Colonic mucosa (tissue), 4 donors: ENCODE data around the gene RECQL5. TPM values are rescaled to one million over a fixed set of nuclear protein-coding genes. Genes with fewer than 3 reads are reported as not detected.
"Not testable (repeated sequence)": the region's sequence is repeated elsewhere in the genome, so short reads cannot be mapped to it uniquely, and the experiment has no call there.

ENCODE experiments used
- DNase-seq: peaks from one replicate; pipeline ENCODE4 v3.0.0-alpha.2; 2020
- H3K27ac ChIP-seq: fragments of 200-600 bp; one replicate; pipeline ENCODE4 v1.8.0; 2021
- H3K27me3 ChIP-seq: fragments of 200-600 bp; one replicate; pipeline ENCODE4 v1.8.0; 2021
- H3K36me3 ChIP-seq: fragments of 200-600 bp; one replicate; pipeline ENCODE4 v1.8.0; 2021
- H3K4me1 ChIP-seq: fragments of 200-600 bp; one replicate; pipeline ENCODE4 v1.8.0; 2021; ENCODE audit warnings: mild to moderate bottlenecking
- H3K4me3 ChIP-seq: fragments of 200-600 bp; one replicate; pipeline ENCODE4 v1.8.0; 2021
- H3K9ac ChIP-seq, 2 donors: one replicate each; pipeline ENCODE4 v1.7.0; 2013; ENCODE audit warnings: control low read depth in 2 of 2, low read depth in 2 of 2, low read length in 2 of 2
- H3K9me3 ChIP-seq: fragments of 200-600 bp; one replicate; pipeline ENCODE4 v1.8.0; 2021
- CTCF ChIP-seq: fragments of 200-600 bp; IDR thresholded peaks from one replicate; pipeline ENCODE4 v1.8.0; 2022; ENCODE audit warnings: antibody characterized with exemption, mild to moderate bottlenecking
- intact Hi-C: fragments of 100-400 bp; cut with DNase I; formaldehyde crosslinking; loops from one replicate; pipeline ENCODE4 v1.14.1; 2022
- total RNA-seq, 2 donors: library from RNA; stranded (reverse); fragmentation: NEBNext Ultra II Directional in 1 of 2; extraction: Animal tissue kit (Norgen Biotek cat#: 25700) in 1 of 2; gene quantifications; one replicate each; pipeline ENCODE4 v1.2.1, GENCODE V29; 2021
- donor health status: healthy.
- donor health status: DM: no; HTN: no; CAD: no.
- donor health status: DM: no; HTN: no; CAD: no.

Gene RECQL5
- total RNA-seq, 2 donors from 2014 or later: 18.7 to 43.1 TPM

- intact Hi-C loops: no loop called here
- Histone ChIP-seq H3K27ac (no peak overlapping the region), H3K4me1 (peaks cover 9% of the 10 kb centered on the region), H3K27me3 (no peaks in the 10 kb centered on the region), H3K4me3 (no peak overlapping the region), H3K36me3 (no peaks in the 10 kb centered on the region), H3K9me3 (no peaks in the 10 kb centered on the region), H3K9ac (peak overlapping the region in 1 of 2 donors; percentile 8)
- TF ChIP-seq CTCF: no peak
- DNase-seq: no peak
These were observed 26.3 kb downstream of the RECQL5 start for GRCh38 chr17:75640556-75641119.

DNA sequence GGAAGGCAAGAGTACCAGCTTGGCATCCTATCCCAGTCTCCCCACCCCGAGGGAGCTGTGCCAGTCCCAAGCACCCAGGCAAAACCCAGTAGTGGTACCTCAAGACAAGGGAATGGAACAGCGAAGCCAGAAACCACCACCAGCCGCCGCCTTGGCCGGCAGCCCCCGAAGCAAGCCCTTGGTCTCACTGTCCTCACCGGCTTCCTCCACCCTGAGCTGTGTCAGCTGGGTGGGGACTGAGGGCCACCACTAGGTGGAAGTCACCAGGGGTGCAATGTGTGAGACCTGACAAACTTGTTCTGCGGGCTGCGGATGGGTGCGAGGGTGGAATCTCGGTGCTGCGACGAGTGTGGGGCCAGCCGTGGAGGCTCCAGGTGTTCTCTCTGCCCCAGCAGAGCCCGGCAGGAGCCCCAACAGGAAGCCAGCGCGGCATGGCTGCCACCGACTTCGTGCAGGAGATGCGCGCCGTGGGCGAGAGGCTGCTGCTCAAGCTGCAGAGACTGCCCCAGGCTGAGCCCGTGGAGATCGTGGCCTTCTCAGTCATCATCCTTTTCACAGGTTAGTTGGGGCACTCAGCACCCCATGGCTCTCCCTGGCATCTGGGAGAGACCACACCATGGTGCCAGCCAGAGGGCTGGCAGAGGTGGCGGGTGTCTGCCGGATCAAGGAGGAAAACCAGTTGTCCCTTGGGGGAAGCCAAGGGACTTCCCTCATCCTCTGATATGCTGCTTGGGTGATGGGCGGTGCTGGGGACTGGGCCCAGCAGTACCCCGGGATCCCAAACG, 27.0 kb downstream of the RECQL5 start:
- Histone ChIP-seq H3K4me3 (no peak overlapping the region), H3K27me3 (no peaks in the 10 kb centered on the region), H3K4me1 (peaks cover 9% of the 10 kb centered on the region), H3K9me3 (no peaks in the 10 kb centered on the region), H3K9ac (peak overlapping the region in 1 of 2 donors; percentile 8), H3K36me3 (no peaks in the 10 kb centered on the region), H3K27ac (no peak overlapping the region)
- peak; percentile 82 for DNase-seq
- intact Hi-C loops: no loop called here
- TF ChIP-seq CTCF: peak; percentile 30

DNA sequence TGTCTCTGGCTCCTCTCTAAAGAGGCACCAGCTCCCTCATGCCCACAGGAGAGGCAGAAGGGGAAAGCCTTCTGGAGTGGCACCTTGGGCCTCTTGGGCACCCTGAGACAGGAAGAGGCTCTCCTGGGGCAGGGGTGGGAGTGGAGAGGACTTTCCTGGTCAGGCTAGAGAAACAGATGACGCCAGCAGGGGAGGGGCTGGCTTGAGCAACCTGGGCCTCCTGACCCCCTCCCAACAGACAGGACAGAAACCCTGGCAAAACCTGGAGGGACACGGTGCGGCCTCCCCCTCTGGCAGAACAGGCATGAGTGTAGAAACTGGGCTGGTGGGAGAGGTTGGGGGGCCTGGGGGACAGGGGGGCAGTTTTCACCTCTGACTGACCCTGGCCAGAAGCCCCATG, 27.6 kb downstream of the RECQL5 start:
- H3K27ac ChIP-seq: no peak overlapping the region

DNA sequence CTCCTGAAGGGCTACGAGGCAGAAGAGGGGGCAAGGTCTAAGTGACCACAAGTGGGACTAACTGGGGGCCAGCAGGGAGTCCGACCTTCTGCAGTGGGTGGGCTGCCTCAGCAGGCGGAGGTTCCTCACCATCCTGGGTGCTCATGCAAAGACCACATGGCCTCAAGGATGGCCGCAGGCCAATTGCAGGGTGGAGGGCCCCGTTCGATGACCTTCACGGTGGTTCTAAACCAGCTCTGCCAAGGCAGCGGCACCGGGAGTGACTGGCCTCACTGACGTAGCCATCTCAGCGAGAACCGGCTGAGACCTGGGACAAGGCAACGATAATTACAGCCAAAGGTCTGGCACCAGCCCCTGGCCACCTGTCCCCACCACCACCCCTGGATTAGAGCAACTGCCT, 28.1 kb downstream of the RECQL5 start:
- no peaks in the 10 kb centered on the region for H3K27me3 ChIP-seq
- no peaks in the 10 kb centered on the region for H3K36me3 ChIP-seq
- H3K27ac ChIP-seq: no peak overlapping the region
- no peak overlapping the region for H3K4me3 ChIP-seq
- no peak for TF ChIP-seq CTCF
- peaks cover 15% of the 10 kb centered on the region for H3K4me1 ChIP-seq
- H3K9ac ChIP-seq: no peak overlapping the region
- no peak for DNase-seq
- no peaks in the 10 kb centered on the region for H3K9me3 ChIP-seq
- intact Hi-C loops: no loop called here

More for the DNA sequence above, 27.6 kb downstream of the RECQL5 start:
- intact Hi-C loops: no loop called here
- Histone ChIP-seq H3K4me3 (no peak overlapping the region), H3K9ac (peak overlapping the region in 1 of 2 donors; percentile 8), H3K4me1 (peaks cover 10% of the 10 kb centered on the region), H3K27me3 (no peaks in the 10 kb centered on the region), H3K9me3 (no peaks in the 10 kb centered on the region), H3K36me3 (no peaks in the 10 kb centered on the region)
- no peak for TF ChIP-seq CTCF
- no peak for DNase-seq

DNA sequence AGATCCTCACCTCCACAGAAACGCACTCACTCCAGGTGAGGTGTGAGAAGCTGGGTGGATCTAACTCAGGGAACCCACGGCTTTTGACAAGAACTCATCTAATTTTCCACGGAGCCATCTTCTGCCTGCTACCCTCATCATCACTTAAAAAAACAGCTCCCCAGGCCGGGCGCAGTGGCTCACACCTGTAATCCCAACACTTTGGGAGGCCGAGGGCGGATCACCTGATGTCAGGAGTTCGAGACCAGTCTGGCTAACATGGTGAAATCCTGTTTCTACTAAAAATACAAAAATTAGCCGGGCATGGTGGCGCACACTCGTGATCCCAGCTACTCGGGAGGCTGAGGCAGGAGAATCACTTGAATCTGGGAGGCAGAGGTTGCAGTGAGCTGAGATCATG, 28.9 kb downstream of the RECQL5 start:
- H3K9me3 ChIP-seq, H3K36me3 ChIP-seq, H3K9ac ChIP-seq, H3K27ac ChIP-seq, H3K4me3 ChIP-seq, H3K27me3 ChIP-seq, DNase-seq, intact Hi-C loops: not testable (repeated sequence)
- H3K4me1 ChIP-seq: peaks cover 23% of the 10 kb centered on the region

DNA sequence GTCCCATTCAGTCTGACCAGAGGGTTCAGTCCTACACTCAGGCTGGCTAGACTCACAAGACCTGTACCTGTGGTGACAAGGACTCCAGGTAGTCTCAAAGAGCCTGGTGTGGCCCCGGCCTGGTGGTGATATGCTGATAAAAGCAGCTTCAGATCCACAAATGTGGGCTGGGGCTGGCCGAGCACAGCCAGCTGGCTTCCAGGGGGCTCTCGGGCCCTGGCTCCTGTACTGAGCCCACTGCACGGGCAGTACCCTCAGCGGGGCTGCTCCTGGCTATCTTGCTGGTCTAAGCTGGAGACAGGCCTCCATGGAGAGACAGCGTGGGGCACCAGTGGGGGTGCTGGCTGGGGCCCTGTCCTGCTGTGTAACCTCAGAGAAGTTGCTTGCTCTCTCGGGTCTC, 29.4 kb downstream of the RECQL5 start:
- peaks cover 24% of the 10 kb centered on the region for H3K4me1 ChIP-seq
- intact Hi-C loops: no loop called here

More for the DNA sequence above, 29.4 kb downstream of the RECQL5 start:
- TF ChIP-seq CTCF: no peak
- H3K36me3 ChIP-seq: no peaks in the 10 kb centered on the region
- no peak overlapping the region for H3K4me3 ChIP-seq
- no peaks in the 10 kb centered on the region for H3K9me3 ChIP-seq
- H3K27ac ChIP-seq: no peak overlapping the region
- peak overlapping the region; percentile 28 to 64 for H3K9ac ChIP-seq
- DNase-seq: no peak
- no peaks in the 10 kb centered on the region for H3K27me3 ChIP-seq
